GM12878 (cell line): ENCODE results near the gene AKAP13.

Source experiments
- ASH2L ChIP-seq: fragments of 300-600, 200-600 bp; sonication (generic); IDR thresholded peaks from 2 replicates; pipeline ENCODE4 v1.6.1; 2017; ENCODE audit warnings: low read depth, mild to moderate bottlenecking, borderline replicate concordance
- CEBPB ChIP-seq, 2 experiments: fragments of 150-350 bp in 1 of 2; IDR thresholded peaks; 2 replicates each; pipeline ENCODE4 v1.6.1; 2012 to 2014; ENCODE audit warnings: low read depth in 2 of 2, low read length in 2 of 2, borderline replicate concordance in 1 of 2, inconsistent platforms in 1 of 2
- CTCF ChIP-seq, 3 experiments: IDR thresholded peaks in 2 of 3; conservative IDR thresholded peaks in 1 of 3; 2 replicates each; pipeline ENCODE4 v1.5.1; 2011; ENCODE audit warnings: low read depth in 3 of 3, low read length in 3 of 3, mild to moderate bottlenecking in 3 of 3, control low read depth in 2 of 3, moderate library complexity in 2 of 3, inconsistent platforms in 1 of 3, mixed read lengths in 1 of 3; ENCODE audit not compliant: control insufficient read depth in 2 of 3, insufficient read depth in 1 of 3; ENCODE audit errors: extremely low read depth in 1 of 3
- MYC ChIP-seq: IDR thresholded peaks from 2 replicates; pipeline ENCODE4 v1.6.1; 2011; ENCODE audit warnings: mild to moderate bottlenecking, low read length, moderate library complexity, inconsistent platforms; ENCODE audit not compliant: insufficient read depth, insufficient replicate concordance, insufficient read length, severe bottlenecking
- NR2C2 ChIP-seq: IDR thresholded peaks from 2 replicates; pipeline ENCODE4 v1.6.1; 2011; ENCODE audit warnings: borderline replicate concordance, low read depth; ENCODE audit not compliant: control insufficient read depth, insufficient read length
- SPI1 ChIP-seq: IDR thresholded peaks from 2 replicates; pipeline ENCODE4 v1.6.1; 2011; ENCODE audit warnings: low read depth, mild to moderate bottlenecking, low read length, moderate library complexity, borderline replicate concordance; ENCODE audit not compliant: insufficient read depth
- ZBED1 ChIP-seq: IDR thresholded peaks from 2 replicates; pipeline ENCODE4 v1.6.1; 2016; ENCODE audit warnings: borderline replicate concordance
- ZBTB33 ChIP-seq: fragments of 450-650 bp; IDR thresholded peaks from 2 replicates; pipeline ENCODE4 v1.6.1; 2017; ENCODE audit warnings: mild to moderate bottlenecking

GRCh38 chr15:85603703-85604102 lies 223.3 kb downstream of the AKAP13 start:
- TF ChIP-seq NR2C2 (no peak), ZBTB33 (no peak), CTCF (IDR thresholded peaks at IDR 0.05 in 2 of 3, conservative IDR thresholded peaks at IDR 0.05 in 1 of 3; ENCODE audit: control insufficient read depth in 2 of 3, extremely low read depth in 1 of 3, insufficient read depth in 1 of 3, low read depth in 3 of 3, low read length in 3 of 3) (no peak), ZBED1 (no peak), CEBPB (IDR thresholded peaks at IDR 0.05; ENCODE audit: borderline replicate concordance in 1 of 2, low read depth in 2 of 2, low read length in 2 of 2) (no peak), MYC (no peak), SPI1 (no peak), ASH2L (no peak)
